Measurements from ENCODE around the gene COQ2.

COQ2 gene

GRCh38 chr4:83323136-83323535 lies 38.5 kb upstream of the COQ2 start:
- no peak overlapping the region for H3K4me3 Mint-ChIP-seq
- no peak overlapping the region for H3K27ac Mint-ChIP-seq

DNA sequence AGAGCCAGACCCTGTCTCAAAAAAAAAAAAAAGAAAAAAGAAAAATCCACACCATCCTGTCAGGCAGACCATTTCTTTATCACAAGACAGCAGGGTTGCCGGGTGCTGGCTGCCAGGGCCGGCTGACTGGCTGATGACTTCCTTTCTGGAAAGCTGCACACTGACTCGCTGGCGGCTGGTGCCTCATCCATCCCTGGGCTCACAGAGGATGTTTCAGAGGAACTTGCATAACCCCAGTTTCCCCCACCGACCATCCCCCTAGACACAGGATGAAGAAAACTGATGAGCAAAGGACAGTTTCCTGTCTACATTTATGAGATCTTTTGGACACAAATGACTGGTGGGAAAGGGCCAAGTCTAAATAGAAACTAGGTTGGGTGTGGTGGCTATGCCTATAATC lies 36.0 kb upstream of the COQ2 start:
- no peak for DNase-seq
- H3K9me3 Mint-ChIP-seq = no peaks in the 10 kb centered on the region
- no peak overlapping the region for H3K27ac Mint-ChIP-seq
- no peak overlapping the region for H3K4me3 Mint-ChIP-seq
- peaks cover 35% of the 10 kb centered on the region for H3K27me3 Mint-ChIP-seq (ENCODE audit: low read depth, poor library complexity)
- no peaks in the 10 kb centered on the region for H3K36me3 Mint-ChIP-seq (ENCODE audit: low read depth)
- no peaks in the 10 kb centered on the region for H3K4me1 Mint-ChIP-seq
- no peak for TF ChIP-seq CTCF (IDR thresholded peaks at IDR 0.05)

More at GRCh38 chr4:83323136-83323535, 38.5 kb upstream of the COQ2 start:
- Mint-ChIP-seq H3K9me3 (no peaks in the 10 kb centered on the region), H3K27me3 (ENCODE audit: low read depth, poor library complexity) (peaks cover 48% of the 10 kb centered on the region), H3K36me3 (ENCODE audit: low read depth) (no peaks in the 10 kb centered on the region), H3K4me1 (no peaks in the 10 kb centered on the region)
- DNase-seq = no peak
- no peak for TF ChIP-seq CTCF (IDR thresholded peaks at IDR 0.05)

GRCh38 chr4:83318666-83319065 lies 34.1 kb upstream of the COQ2 start:
- Mint-ChIP-seq H3K27ac (no peak overlapping the region), H3K36me3 (ENCODE audit: low read depth) (no peaks in the 10 kb centered on the region), H3K27me3 (ENCODE audit: low read depth, poor library complexity) (peaks cover 20% of the 10 kb centered on the region), H3K4me3 (no peak overlapping the region), H3K9me3 (no peaks in the 10 kb centered on the region), H3K4me1 (no peaks in the 10 kb centered on the region)
- no peak for DNase-seq
- TF ChIP-seq CTCF (IDR thresholded peaks at IDR 0.05) = no peak

DNA sequence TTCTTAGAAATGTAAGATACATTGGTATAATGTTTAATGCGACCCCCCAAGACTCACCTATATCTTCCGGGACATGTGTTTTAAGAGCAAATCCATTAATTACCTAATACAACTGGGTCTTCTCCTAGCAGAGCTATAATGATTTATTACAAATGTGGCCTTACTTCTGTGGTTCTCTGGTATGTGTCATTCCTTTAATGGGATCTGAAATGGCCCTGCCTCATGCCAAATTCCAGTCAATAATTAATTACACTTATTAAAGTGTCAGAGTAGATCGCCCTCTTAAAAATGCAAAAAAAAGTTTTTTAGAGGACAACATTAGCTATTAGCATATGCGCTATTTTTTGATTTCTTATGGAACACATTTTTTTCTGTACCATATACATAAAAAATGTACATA lies 33.1 kb upstream of the COQ2 start:
- no peaks in the 10 kb centered on the region for H3K36me3 Mint-ChIP-seq (ENCODE audit: low read depth)
- no peak overlapping the region for H3K27ac Mint-ChIP-seq
- no peak for DNase-seq
- no peak for TF ChIP-seq CTCF (IDR thresholded peaks at IDR 0.05)
- no peaks in the 10 kb centered on the region for H3K4me1 Mint-ChIP-seq
- peaks cover 14% of the 10 kb centered on the region for H3K27me3 Mint-ChIP-seq (ENCODE audit: low read depth, poor library complexity)
- H3K9me3 Mint-ChIP-seq = no peaks in the 10 kb centered on the region
- H3K4me3 Mint-ChIP-seq = no peak overlapping the region

GRCh38 chr4:83316459-83317165 lies 32.0 kb upstream of the COQ2 start:
- H3K36me3 Mint-ChIP-seq (ENCODE audit: low read depth) = no peaks in the 10 kb centered on the region
- DNase-seq = no peak
- H3K4me1 Mint-ChIP-seq = no peaks in the 10 kb centered on the region
- no peak overlapping the region for H3K27ac Mint-ChIP-seq
- TF ChIP-seq CTCF (IDR thresholded peaks at IDR 0.05) = no peak
- H3K9me3 Mint-ChIP-seq = no peaks in the 10 kb centered on the region
- H3K4me3 Mint-ChIP-seq = no peak overlapping the region
- H3K27me3 Mint-ChIP-seq (ENCODE audit: low read depth, poor library complexity) = peaks cover 6% of the 10 kb centered on the region

GRCh38 chr4:83315341-83315870 lies 30.8 kb upstream of the COQ2 start:
- Mint-ChIP-seq H3K9me3 (no peaks in the 10 kb centered on the region), H3K4me3 (no peak overlapping the region), H3K27me3 (ENCODE audit: low read depth, poor library complexity) (peaks cover 6% of the 10 kb centered on the region), H3K4me1 (no peaks in the 10 kb centered on the region), H3K36me3 (ENCODE audit: low read depth) (no peaks in the 10 kb centered on the region), H3K27ac (no peak overlapping the region)
- TF ChIP-seq CTCF (IDR thresholded peaks at IDR 0.05) = no peak
- DNase-seq = no peak

Measured in nephron progenitor cell (in vitro differentiated cells).